ENCODE results near the gene ID3.

Gene ID3

GRCh38 chr1:23529146-23530086 lies 29.9 kb downstream of the ID3 start:
- Histone ChIP-seq H3K9me3 (ENCODE audit: control insufficient read depth, insufficient read depth, low read length) (no peaks in the 10 kb centered on the region), H3K4me1 (ENCODE audit: control insufficient read depth, insufficient read depth, low read length) (peaks cover 25% of the 10 kb centered on the region), H3K36me3 (ENCODE audit: control insufficient read depth, insufficient read depth, low read length) (no peaks in the 10 kb centered on the region), H3K4me3 (ENCODE audit: low read depth, low read length) (no peak overlapping the region), H3K27me3 (ENCODE audit: control insufficient read depth, insufficient read depth, low read length) (peaks cover 40% of the 10 kb centered on the region), H3K27ac (ENCODE audit: low read depth, low read length) (no peak overlapping the region), H3K9ac (ENCODE audit: low read depth, low read length) (no peak overlapping the region)

GRCh38 chr1:23528250-23528978 lies 30.9 kb downstream of the ID3 start:
- Histone ChIP-seq H3K9me3 (ENCODE audit: control insufficient read depth, insufficient read depth, low read length) (no peaks in the 10 kb centered on the region), H3K4me3 (ENCODE audit: low read depth, low read length) (no peak overlapping the region), H3K4me1 (ENCODE audit: control insufficient read depth, insufficient read depth, low read length) (peaks cover 25% of the 10 kb centered on the region), H3K36me3 (ENCODE audit: control insufficient read depth, insufficient read depth, low read length) (no peaks in the 10 kb centered on the region), H3K27me3 (ENCODE audit: control insufficient read depth, insufficient read depth, low read length) (peaks cover 38% of the 10 kb centered on the region), H3K27ac (ENCODE audit: low read depth, low read length) (no peak overlapping the region), H3K9ac (ENCODE audit: low read depth, low read length) (no peak overlapping the region)

GRCh38 chr1:23527900-23528249 lies 31.4 kb downstream of the ID3 start:
- H3K9me3 ChIP-seq (ENCODE audit: control insufficient read depth, insufficient read depth, low read length), result no peaks in the 10 kb centered on the region
- no peaks in the 10 kb centered on the region for H3K36me3 ChIP-seq (ENCODE audit: control insufficient read depth, insufficient read depth, low read length)
- peaks cover 25% of the 10 kb centered on the region for H3K4me1 ChIP-seq (ENCODE audit: control insufficient read depth, insufficient read depth, low read length)
- H3K27me3 ChIP-seq (ENCODE audit: control insufficient read depth, insufficient read depth, low read length), result peaks cover 33% of the 10 kb centered on the region
- no peak overlapping the region for H3K9ac ChIP-seq (ENCODE audit: low read depth, low read length)
- H3K27ac ChIP-seq (ENCODE audit: low read depth, low read length), result no peak overlapping the region
- no peak overlapping the region for H3K4me3 ChIP-seq (ENCODE audit: low read depth, low read length)

GRCh38 chr1:23527366-23527765 lies 31.9 kb downstream of the ID3 start:
- Histone ChIP-seq H3K27me3 (ENCODE audit: control insufficient read depth, insufficient read depth, low read length) (peaks cover 28% of the 10 kb centered on the region), H3K36me3 (ENCODE audit: control insufficient read depth, insufficient read depth, low read length) (no peaks in the 10 kb centered on the region), H3K4me1 (ENCODE audit: control insufficient read depth, insufficient read depth, low read length) (peaks cover 25% of the 10 kb centered on the region), H3K9ac (ENCODE audit: low read depth, low read length) (no peak overlapping the region), H3K4me3 (ENCODE audit: low read depth, low read length) (no peak overlapping the region), H3K27ac (ENCODE audit: low read depth, low read length) (no peak overlapping the region), H3K9me3 (ENCODE audit: control insufficient read depth, insufficient read depth, low read length) (no peaks in the 10 kb centered on the region)

GRCh38 chr1:23526329-23527041 lies 32.8 kb downstream of the ID3 start:
- Histone ChIP-seq H3K4me1 (ENCODE audit: control insufficient read depth, insufficient read depth, low read length) (peaks cover 18% of the 10 kb centered on the region), H3K4me3 (ENCODE audit: low read depth, low read length) (no peak overlapping the region), H3K36me3 (ENCODE audit: control insufficient read depth, insufficient read depth, low read length) (no peaks in the 10 kb centered on the region), H3K9ac (ENCODE audit: low read depth, low read length) (no peak overlapping the region), H3K27ac (ENCODE audit: low read depth, low read length) (no peak overlapping the region), H3K9me3 (ENCODE audit: control insufficient read depth, insufficient read depth, low read length) (no peaks in the 10 kb centered on the region), H3K27me3 (ENCODE audit: control insufficient read depth, insufficient read depth, low read length) (peaks cover 19% of the 10 kb centered on the region)

- peaks cover 2% of the 10 kb centered on the region; the same call in 1 of the 2 replicates for H3K36me3 ChIP-seq (ENCODE audit: control insufficient read depth, insufficient read depth, low read length)
- peaks cover 16% of the 10 kb centered on the region for H3K4me1 ChIP-seq (ENCODE audit: control insufficient read depth, insufficient read depth, low read length)
- H3K4me3 ChIP-seq (ENCODE audit: low read depth, low read length), result no peak overlapping the region
Observed at GRCh38 chr1:23525558-23526250, 33.6 kb downstream of the ID3 start.

GRCh38 chr1:23524716-23525401 lies 34.4 kb downstream of the ID3 start:
- H3K4me1 ChIP-seq (ENCODE audit: control insufficient read depth, insufficient read depth, low read length), result peaks cover 11% of the 10 kb centered on the region
- H3K4me3 ChIP-seq (ENCODE audit: low read depth, low read length), result no peak overlapping the region
- no peak overlapping the region for H3K9ac ChIP-seq (ENCODE audit: low read depth, low read length)
- H3K9me3 ChIP-seq (ENCODE audit: control insufficient read depth, insufficient read depth, low read length), result no peaks in the 10 kb centered on the region
- peaks cover 3% of the 10 kb centered on the region; the same call in 1 of the 2 replicates for H3K36me3 ChIP-seq (ENCODE audit: control insufficient read depth, insufficient read depth, low read length)
- no peak overlapping the region for H3K27ac ChIP-seq (ENCODE audit: low read depth, low read length)
- H3K27me3 ChIP-seq (ENCODE audit: control insufficient read depth, insufficient read depth, low read length), result peaks cover 8% of the 10 kb centered on the region

More at GRCh38 chr1:23525558-23526250, 33.6 kb downstream of the ID3 start:
- no peak overlapping the region for H3K27ac ChIP-seq (ENCODE audit: low read depth, low read length)
- H3K27me3 ChIP-seq (ENCODE audit: control insufficient read depth, insufficient read depth, low read length), result peaks cover 16% of the 10 kb centered on the region
- H3K9me3 ChIP-seq (ENCODE audit: control insufficient read depth, insufficient read depth, low read length), result no peaks in the 10 kb centered on the region
- no peak overlapping the region for H3K9ac ChIP-seq (ENCODE audit: low read depth, low read length)

GRCh38 chr1:23524163-23524562 lies 35.1 kb downstream of the ID3 start:
- Histone ChIP-seq H3K36me3 (ENCODE audit: control insufficient read depth, insufficient read depth, low read length) (peaks cover 3% of the 10 kb centered on the region; the same call in 1 of the 2 replicates), H3K4me1 (ENCODE audit: control insufficient read depth, insufficient read depth, low read length) (peaks cover 11% of the 10 kb centered on the region), H3K4me3 (ENCODE audit: low read depth, low read length) (no peak overlapping the region)

GRCh38 chr1:23522244-23522982 lies 36.9 kb downstream of the ID3 start:
- Histone ChIP-seq H3K36me3 (ENCODE audit: control insufficient read depth, insufficient read depth, low read length) (peaks cover 3% of the 10 kb centered on the region; the same call in 1 of the 2 replicates), H3K9ac (ENCODE audit: low read depth, low read length) (no peak overlapping the region), H3K27me3 (ENCODE audit: control insufficient read depth, insufficient read depth, low read length) (no peaks in the 10 kb centered on the region), H3K4me1 (ENCODE audit: control insufficient read depth, insufficient read depth, low read length) (peaks cover 11% of the 10 kb centered on the region), H3K4me3 (ENCODE audit: low read depth, low read length) (no peak overlapping the region), H3K27ac (ENCODE audit: low read depth, low read length) (no peak overlapping the region), H3K9me3 (ENCODE audit: control insufficient read depth, insufficient read depth, low read length) (no peaks in the 10 kb centered on the region)

More at GRCh38 chr1:23524163-23524562, 35.1 kb downstream of the ID3 start:
- H3K27ac ChIP-seq (ENCODE audit: low read depth, low read length), result no peak overlapping the region
- no peak overlapping the region for H3K9ac ChIP-seq (ENCODE audit: low read depth, low read length)
- peaks cover 1% of the 10 kb centered on the region for H3K27me3 ChIP-seq (ENCODE audit: control insufficient read depth, insufficient read depth, low read length)
- no peaks in the 10 kb centered on the region for H3K9me3 ChIP-seq (ENCODE audit: control insufficient read depth, insufficient read depth, low read length)
